Astrocyte (in vitro differentiated cells and primary cell): Measurements from ENCODE around the gene RIMS4. TPM values are rescaled to one million over a fixed set of nuclear protein-coding genes. Genes with fewer than 3 reads are reported as not detected.

Experiments used
- DNase-seq: peaks from one replicate; pipeline ENCODE4 v3.0.0-alpha.2; 2010; ENCODE audit warnings: low read depth
- FAIRE-seq: peaks from 2 replicates; lab custom pipeline; 2011; peaks lifted over from hg19 to GRCh38; lab: Jason Lieb, UNC
- H2AFZ ChIP-seq: 2 replicates; pipeline ENCODE4 v1.6.0; 2012; ENCODE audit warnings: low read depth, low read length, inconsistent platforms
- H3K27ac ChIP-seq: 2 replicates; pipeline ENCODE4 v1.5.1; 2011; ENCODE audit warnings: low read depth, low read length, inconsistent platforms
- H3K27me3 ChIP-seq: 2 replicates; pipeline ENCODE4 v1.6.0; 2011; ENCODE audit warnings: low read length, inconsistent platforms; ENCODE audit not compliant: insufficient read depth
- H3K36me3 ChIP-seq: 2 replicates; pipeline ENCODE4 v1.5.1; 2011; ENCODE audit warnings: low read length, inconsistent platforms; ENCODE audit not compliant: insufficient read depth
- H3K4me1 ChIP-seq: 2 replicates; pipeline ENCODE4 v1.5.1; 2011; ENCODE audit warnings: low read length, inconsistent platforms; ENCODE audit not compliant: insufficient read depth
- H3K4me2 ChIP-seq: 2 replicates; pipeline ENCODE4 v1.6.0; 2012; ENCODE audit warnings: low read length, inconsistent platforms
- H3K4me3 ChIP-seq: 2 replicates; pipeline ENCODE4 v1.5.1; 2011; ENCODE audit warnings: low read depth, mild to moderate bottlenecking, low read length, inconsistent platforms; ENCODE audit not compliant: insufficient read depth
- H3K79me2 ChIP-seq: 2 replicates; pipeline ENCODE4 v1.6.0; 2012; ENCODE audit warnings: mild to moderate bottlenecking, low read length, inconsistent platforms; ENCODE audit not compliant: insufficient read depth
- H3K9ac ChIP-seq: 2 replicates; pipeline ENCODE4 v1.6.0; 2012; ENCODE audit warnings: mild to moderate bottlenecking, low read length, inconsistent platforms
- H3K9me3 ChIP-seq: 2 replicates; pipeline ENCODE4 v1.5.1; 2012; ENCODE audit warnings: low read depth, mild to moderate bottlenecking, low read length, inconsistent platforms; ENCODE audit not compliant: insufficient read depth
- H4K20me1 ChIP-seq: 2 replicates; pipeline ENCODE4 v1.6.0; 2012; ENCODE audit warnings: low read length, inconsistent platforms; ENCODE audit not compliant: insufficient read depth
- H3K27ac Mint-ChIP-seq: one replicate; pipeline ENCODE4 v1.8.0; 2021; ENCODE audit warnings: mild to moderate bottlenecking, mixed read lengths; ENCODE audit not compliant: unreplicated experiment
- H3K27me3 Mint-ChIP-seq: one replicate; pipeline ENCODE4 v1.8.0; 2021; ENCODE audit warnings: low read depth, mixed read lengths; ENCODE audit not compliant: unreplicated experiment
- H3K36me3 Mint-ChIP-seq: one replicate; pipeline ENCODE4 v1.8.0; 2021; ENCODE audit warnings: low read depth, mixed read lengths; ENCODE audit not compliant: unreplicated experiment
- H3K4me1 Mint-ChIP-seq: one replicate; pipeline ENCODE4 v1.8.0; 2021; ENCODE audit warnings: low read depth, mixed read lengths; ENCODE audit not compliant: unreplicated experiment
- H3K4me3 Mint-ChIP-seq: one replicate; pipeline ENCODE4 v1.8.0; 2021; ENCODE audit warnings: mild to moderate bottlenecking, moderate library complexity, mixed read lengths; ENCODE audit not compliant: unreplicated experiment
- H3K9me3 Mint-ChIP-seq: one replicate; pipeline ENCODE4 v1.8.0; 2021; ENCODE audit warnings: mild to moderate bottlenecking, mixed read lengths; ENCODE audit not compliant: unreplicated experiment
- EZH2 ChIP-seq: IDR thresholded peaks from 2 replicates; pipeline ENCODE4 v1.6.1; 2012; ENCODE audit warnings: mild to moderate bottlenecking, low read length, inconsistent platforms; ENCODE audit not compliant: insufficient read depth
- total RNA-seq: library from RNA; stranded (reverse); gene quantifications from 2 replicates; pipeline ENCODE4 v1.2.1, GENCODE V29; 2021
- TF ChIP-seq, protein P1 (sequence below): IDR thresholded peaks from 2 replicates; pipeline ENCODE4 v1.5.1; 2011; ENCODE audit warnings: low read depth, mild to moderate bottlenecking, inconsistent platforms, low read length, moderate library complexity; ENCODE audit not compliant: insufficient read depth

Gene RIMS4
- total RNA-seq, 1 donor from 2014 or later, result 0.48 TPM

- Histone ChIP-seq H3K36me3 (no peaks in the 10 kb centered on the region), H3K27me3 (peaks cover 27% of the 10 kb centered on the region), H3K4me2 (no peak overlapping the region), H3K9ac (no peak overlapping the region), H3K27ac (no peak overlapping the region), H3K4me3 (no peak overlapping the region), H3K4me1 (no peaks in the 10 kb centered on the region), H3K79me2 (no peaks in the 10 kb centered on the region), H2AFZ (no peak overlapping the region), H4K20me1 (no peaks in the 10 kb centered on the region), H3K9me3 (no peaks in the 10 kb centered on the region)
- no peak overlapping the region for H3K4me3 Mint-ChIP-seq
- H3K27me3 Mint-ChIP-seq, result peaks cover 4% of the 10 kb centered on the region
- H3K27ac Mint-ChIP-seq, result no peak overlapping the region
- H3K36me3 Mint-ChIP-seq, result no peaks in the 10 kb centered on the region
- H3K9me3 Mint-ChIP-seq, result peaks cover 4% of the 10 kb centered on the region
- H3K4me1 Mint-ChIP-seq, result no peaks in the 10 kb centered on the region
- TF ChIP-seq, protein P1, sequence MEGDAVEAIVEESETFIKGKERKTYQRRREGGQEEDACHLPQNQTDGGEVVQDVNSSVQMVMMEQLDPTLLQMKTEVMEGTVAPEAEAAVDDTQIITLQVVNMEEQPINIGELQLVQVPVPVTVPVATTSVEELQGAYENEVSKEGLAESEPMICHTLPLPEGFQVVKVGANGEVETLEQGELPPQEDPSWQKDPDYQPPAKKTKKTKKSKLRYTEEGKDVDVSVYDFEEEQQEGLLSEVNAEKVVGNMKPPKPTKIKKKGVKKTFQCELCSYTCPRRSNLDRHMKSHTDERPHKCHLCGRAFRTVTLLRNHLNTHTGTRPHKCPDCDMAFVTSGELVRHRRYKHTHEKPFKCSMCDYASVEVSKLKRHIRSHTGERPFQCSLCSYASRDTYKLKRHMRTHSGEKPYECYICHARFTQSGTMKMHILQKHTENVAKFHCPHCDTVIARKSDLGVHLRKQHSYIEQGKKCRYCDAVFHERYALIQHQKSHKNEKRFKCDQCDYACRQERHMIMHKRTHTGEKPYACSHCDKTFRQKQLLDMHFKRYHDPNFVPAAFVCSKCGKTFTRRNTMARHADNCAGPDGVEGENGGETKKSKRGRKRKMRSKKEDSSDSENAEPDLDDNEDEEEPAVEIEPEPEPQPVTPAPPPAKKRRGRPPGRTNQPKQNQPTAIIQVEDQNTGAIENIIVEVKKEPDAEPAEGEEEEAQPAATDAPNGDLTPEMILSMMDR, result no peak
- TF ChIP-seq EZH2, result no peak
- no peak for FAIRE-seq
- DNase-seq, result no peak
Measured at GRCh38 chr20:44838521-44838920, 28.2 kb upstream of the RIMS4 start.

GRCh38 chr20:44837946-44838345, 27.6 kb upstream of the RIMS4 start:
- Histone ChIP-seq H3K27ac (no peak overlapping the region), H3K4me1 (no peaks in the 10 kb centered on the region), H3K79me2 (no peaks in the 10 kb centered on the region), H3K27me3 (peaks cover 27% of the 10 kb centered on the region), H3K4me2 (no peak overlapping the region), H3K9me3 (no peaks in the 10 kb centered on the region), H4K20me1 (no peaks in the 10 kb centered on the region), H3K4me3 (no peak overlapping the region), H3K36me3 (no peaks in the 10 kb centered on the region), H2AFZ (no peak overlapping the region), H3K9ac (no peak overlapping the region)
- DNase-seq (no peak), FAIRE-seq (no peak)
- no peak for TF ChIP-seq EZH2
- TF ChIP-seq, protein P1, result no peak
- no peaks in the 10 kb centered on the region for H3K36me3 Mint-ChIP-seq
- no peak overlapping the region for H3K4me3 Mint-ChIP-seq
- H3K4me1 Mint-ChIP-seq, result peaks cover under 1% of the 10 kb centered on the region
- peaks cover 4% of the 10 kb centered on the region for H3K9me3 Mint-ChIP-seq
- no peak overlapping the region for H3K27ac Mint-ChIP-seq
- peaks cover 1% of the 10 kb centered on the region for H3K27me3 Mint-ChIP-seq

GRCh38 chr20:44836601-44837120, 26.3 kb upstream of the RIMS4 start:
- H3K4me3 Mint-ChIP-seq, result no peak overlapping the region
- Histone ChIP-seq H3K4me3 (no peak overlapping the region), H3K9ac (no peak overlapping the region), H3K79me2 (no peaks in the 10 kb centered on the region), H3K27ac (no peak overlapping the region), H3K27me3 (peaks cover 27% of the 10 kb centered on the region), H2AFZ (no peak overlapping the region), H3K4me2 (no peak overlapping the region), H3K9me3 (no peaks in the 10 kb centered on the region), H3K36me3 (no peaks in the 10 kb centered on the region), H3K4me1 (no peaks in the 10 kb centered on the region), H4K20me1 (no peaks in the 10 kb centered on the region)
- H3K27me3 Mint-ChIP-seq, result no peaks in the 10 kb centered on the region
- FAIRE-seq (no peak), DNase-seq (no peak)
- no peak overlapping the region for H3K27ac Mint-ChIP-seq
- H3K9me3 Mint-ChIP-seq, result peaks cover 4% of the 10 kb centered on the region
- H3K4me1 Mint-ChIP-seq, result peaks cover 6% of the 10 kb centered on the region
- TF ChIP-seq, protein P1, result no peak
- TF ChIP-seq EZH2, result no peak
- H3K36me3 Mint-ChIP-seq, result no peaks in the 10 kb centered on the region
